ENCODE measurements around the gene PLA2G7. TPM values are rescaled to one million over a fixed set of nuclear protein-coding genes. Genes with fewer than 3 reads are reported as not detected.

PLA2G7 gene
- total RNA-seq, 1 experiment from 2014 or later: 0.41 TPM

DNA sequence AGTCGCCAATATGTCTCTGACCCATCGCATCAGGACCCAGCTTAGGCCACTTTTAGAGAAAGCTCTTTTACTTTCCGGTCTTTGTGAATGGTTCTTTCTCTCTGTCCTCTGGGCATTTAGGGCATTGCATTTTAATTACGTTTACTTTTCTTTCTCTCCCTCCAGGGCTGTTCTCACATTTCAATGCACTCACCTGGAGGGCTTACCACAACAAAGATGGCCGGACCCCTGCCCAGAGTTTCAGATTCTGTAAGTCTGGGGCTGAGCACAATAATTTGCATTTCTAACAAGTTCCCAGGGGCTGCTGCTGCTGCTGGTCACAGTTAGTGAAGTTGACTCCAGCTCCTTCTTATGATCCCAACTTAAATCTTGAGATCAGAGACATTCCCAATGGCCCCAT lies 14.6 kb upstream of the PLA2G7 start:
- CTCF ChIA-PET: no interaction called here
- TF ChIP-seq, protein P1, sequence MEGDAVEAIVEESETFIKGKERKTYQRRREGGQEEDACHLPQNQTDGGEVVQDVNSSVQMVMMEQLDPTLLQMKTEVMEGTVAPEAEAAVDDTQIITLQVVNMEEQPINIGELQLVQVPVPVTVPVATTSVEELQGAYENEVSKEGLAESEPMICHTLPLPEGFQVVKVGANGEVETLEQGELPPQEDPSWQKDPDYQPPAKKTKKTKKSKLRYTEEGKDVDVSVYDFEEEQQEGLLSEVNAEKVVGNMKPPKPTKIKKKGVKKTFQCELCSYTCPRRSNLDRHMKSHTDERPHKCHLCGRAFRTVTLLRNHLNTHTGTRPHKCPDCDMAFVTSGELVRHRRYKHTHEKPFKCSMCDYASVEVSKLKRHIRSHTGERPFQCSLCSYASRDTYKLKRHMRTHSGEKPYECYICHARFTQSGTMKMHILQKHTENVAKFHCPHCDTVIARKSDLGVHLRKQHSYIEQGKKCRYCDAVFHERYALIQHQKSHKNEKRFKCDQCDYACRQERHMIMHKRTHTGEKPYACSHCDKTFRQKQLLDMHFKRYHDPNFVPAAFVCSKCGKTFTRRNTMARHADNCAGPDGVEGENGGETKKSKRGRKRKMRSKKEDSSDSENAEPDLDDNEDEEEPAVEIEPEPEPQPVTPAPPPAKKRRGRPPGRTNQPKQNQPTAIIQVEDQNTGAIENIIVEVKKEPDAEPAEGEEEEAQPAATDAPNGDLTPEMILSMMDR (IDR thresholded peaks at IDR 0.05): no peak
- TF ChIP-seq SIN3A (IDR thresholded peaks at IDR 0.05; ENCODE audit: borderline replicate concordance, insufficient read depth, low read depth, low read length): no peak
- TF ChIP-seq, protein P2, sequence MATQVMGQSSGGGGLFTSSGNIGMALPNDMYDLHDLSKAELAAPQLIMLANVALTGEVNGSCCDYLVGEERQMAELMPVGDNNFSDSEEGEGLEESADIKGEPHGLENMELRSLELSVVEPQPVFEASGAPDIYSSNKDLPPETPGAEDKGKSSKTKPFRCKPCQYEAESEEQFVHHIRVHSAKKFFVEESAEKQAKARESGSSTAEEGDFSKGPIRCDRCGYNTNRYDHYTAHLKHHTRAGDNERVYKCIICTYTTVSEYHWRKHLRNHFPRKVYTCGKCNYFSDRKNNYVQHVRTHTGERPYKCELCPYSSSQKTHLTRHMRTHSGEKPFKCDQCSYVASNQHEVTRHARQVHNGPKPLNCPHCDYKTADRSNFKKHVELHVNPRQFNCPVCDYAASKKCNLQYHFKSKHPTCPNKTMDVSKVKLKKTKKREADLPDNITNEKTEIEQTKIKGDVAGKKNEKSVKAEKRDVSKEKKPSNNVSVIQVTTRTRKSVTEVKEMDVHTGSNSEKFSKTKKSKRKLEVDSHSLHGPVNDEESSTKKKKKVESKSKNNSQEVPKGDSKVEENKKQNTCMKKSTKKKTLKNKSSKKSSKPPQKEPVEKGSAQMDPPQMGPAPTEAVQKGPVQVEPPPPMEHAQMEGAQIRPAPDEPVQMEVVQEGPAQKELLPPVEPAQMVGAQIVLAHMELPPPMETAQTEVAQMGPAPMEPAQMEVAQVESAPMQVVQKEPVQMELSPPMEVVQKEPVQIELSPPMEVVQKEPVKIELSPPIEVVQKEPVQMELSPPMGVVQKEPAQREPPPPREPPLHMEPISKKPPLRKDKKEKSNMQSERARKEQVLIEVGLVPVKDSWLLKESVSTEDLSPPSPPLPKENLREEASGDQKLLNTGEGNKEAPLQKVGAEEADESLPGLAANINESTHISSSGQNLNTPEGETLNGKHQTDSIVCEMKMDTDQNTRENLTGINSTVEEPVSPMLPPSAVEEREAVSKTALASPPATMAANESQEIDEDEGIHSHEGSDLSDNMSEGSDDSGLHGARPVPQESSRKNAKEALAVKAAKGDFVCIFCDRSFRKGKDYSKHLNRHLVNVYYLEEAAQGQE (IDR thresholded peaks at IDR 0.05; ENCODE audit: insufficient read depth in 1 of 2, low read depth in 2 of 2, low read length in 1 of 2): no peak
- no peak for TF ChIP-seq POLR2AphosphoS5 (IDR thresholded peaks at IDR 0.05; ENCODE audit: low read depth, low read length)
- TF ChIP-seq TCF7L2 (IDR thresholded peaks at IDR 0.05; ENCODE audit: low read depth, low read length): no peak
- in situ Hi-C loops (cut with HindIII; ENCODE audit: low pct_unique_long_range_greater_than_20kb, low sequenced_read_pairs) (no loop called here), intact Hi-C loops (cut with micrococcal nuclease; ENCODE audit: unreplicated experiment) (no loop called here)
- H3K4me1 ChIP-seq (ENCODE audit: control insufficient read depth, insufficient read depth, low read length): no peaks in the 10 kb centered on the region
- DNase-seq (ENCODE audit: low read depth, low spot score) (no peak), ATAC-seq (no peak)
- H3K27me3 ChIP-seq (ENCODE audit: control insufficient read depth, insufficient read depth, low read length): no peaks in the 10 kb centered on the region; the same call in 1 of the 2 replicates
- no TSS peak for BruUV-seq (replicated peaks)
- POLR2A ChIA-PET: no interaction called here
- no peak overlapping the region for H3K27ac ChIP-seq (ENCODE audit: low read length)
- no peak overlapping the region for H3K4me3 ChIP-seq (ENCODE audit: low read depth in 2 of 2, low read length in 2 of 2)
- H3K9me3 ChIP-seq (ENCODE audit: control insufficient read depth, insufficient read depth, low read depth, low read length): no peaks in the 10 kb centered on the region
- H3K36me3 ChIP-seq (ENCODE audit: control insufficient read depth, insufficient read depth, low read length): no peaks in the 10 kb centered on the region

DNA sequence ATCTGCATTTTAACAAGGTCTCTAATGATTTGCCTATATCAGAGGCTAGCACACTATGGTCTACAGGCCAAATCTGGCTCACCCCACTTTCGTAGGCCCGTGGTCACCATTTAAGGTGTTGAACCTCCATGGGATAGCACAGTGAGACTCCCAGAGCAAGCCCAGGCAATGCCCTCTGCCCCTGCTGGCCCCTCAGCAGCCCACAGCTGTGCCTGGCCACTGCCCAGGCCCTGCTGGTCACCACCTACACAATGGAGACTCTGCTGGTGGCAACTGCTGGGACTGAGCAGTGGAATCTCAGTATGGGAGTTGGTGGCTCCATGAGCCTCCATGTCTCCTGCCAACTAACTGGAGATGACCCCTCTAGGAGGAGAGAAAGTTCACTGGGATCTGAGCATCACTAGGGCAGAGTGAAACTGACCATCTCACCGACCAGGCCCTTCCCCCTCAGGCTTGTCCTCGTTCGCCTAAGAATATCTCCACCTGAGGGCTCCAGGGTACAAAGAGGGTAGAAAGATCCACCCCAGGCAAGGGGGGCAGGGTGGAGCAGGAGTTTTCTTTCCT lies 13.8 kb upstream of the PLA2G7 start:
- in situ Hi-C loops (cut with HindIII; ENCODE audit: low pct_unique_long_range_greater_than_20kb, low sequenced_read_pairs): no loop called here
- Histone ChIP-seq H3K27ac (ENCODE audit: low read length) (no peak overlapping the region), H3K4me1 (ENCODE audit: control insufficient read depth, insufficient read depth, low read length) (no peaks in the 10 kb centered on the region), H3K36me3 (ENCODE audit: control insufficient read depth, insufficient read depth, low read length) (no peaks in the 10 kb centered on the region), H3K9me3 (ENCODE audit: control insufficient read depth, insufficient read depth, low read depth, low read length) (no peaks in the 10 kb centered on the region), H3K27me3 (ENCODE audit: control insufficient read depth, insufficient read depth, low read length) (no peaks in the 10 kb centered on the region), H3K4me3 (ENCODE audit: low read depth in 2 of 2, low read length in 2 of 2) (no peak overlapping the region)
- intact Hi-C loops (cut with micrococcal nuclease; ENCODE audit: unreplicated experiment): no loop called here
- ATAC-seq (no peak), DNase-seq (ENCODE audit: low read depth, low spot score) (no peak)
- ChIA-PET POLR2A (no interaction called here), CTCF (no interaction called here)
- TF ChIP-seq, protein P1 (IDR thresholded peaks at IDR 0.05): no peak
- TF ChIP-seq SIN3A (IDR thresholded peaks at IDR 0.05; ENCODE audit: borderline replicate concordance, insufficient read depth, low read depth, low read length) (no peak), POLR2AphosphoS5 (IDR thresholded peaks at IDR 0.05; ENCODE audit: low read depth, low read length) (no peak), TCF7L2 (IDR thresholded peaks at IDR 0.05; ENCODE audit: low read depth, low read length) (no peak)
- TF ChIP-seq, protein P2 (IDR thresholded peaks at IDR 0.05; ENCODE audit: insufficient read depth in 1 of 2, low read depth in 2 of 2, low read length in 1 of 2): no peak
- BruUV-seq (replicated peaks): no TSS peak

All from Panc1 (cell line).